K562 (cell line): ENCODE measurements around the gene ABHD17B. TPM values are rescaled to one million over a fixed set of nuclear protein-coding genes. Genes with fewer than 3 reads are reported as not detected.

Experiments used
- ATAC-seq: fragments of 200-7000 bp; cut with Tn5 transposase; 3 replicates; pipeline ENCODE4 v1.9.1; 2020; ENCODE audit warnings: moderate library complexity
- BruUV-seq: library from RNA; stranded (reverse); fragments of 400-500 nt; replicated peaks from 2 replicates; lab custom pipeline; 2021; lab: Mats Ljungman, UMichigan
- CTCF ChIA-PET: fragments of 300-600 bp; formaldehyde crosslinking; extraction: SDS; loops from one replicate; lab custom pipeline; 2021; ENCODE audit warnings: low intra/inter-chr PET ratio; lab: Yijun Ruan, JAX
- POLR2A ChIA-PET: fragments of 300-600, 350-650 bp; sonication (Branson Sonifier 250); formaldehyde crosslinking; extraction: SDS; loops from one replicate; lab custom pipeline; 2021; ENCODE audit warnings: antibody characterized with exemption, inconsistent platforms; lab: Yijun Ruan, JAX
- DNase-seq, 4 experiments: peaks; one replicate each; pipeline versions ENCODE4 v3.0.0 to v3.0.0-alpha.2; 2011 to 2018; ENCODE audit warnings: low spot score in 3 of 4, mixed read lengths in 3 of 4; ENCODE audit errors: extremely low read depth in 1 of 4
- FAIRE-seq: peaks from 2 replicates; lab custom pipeline; 2011; peaks lifted over from hg19 to GRCh38; lab: Jason Lieb, UNC
- H2AFZ ChIP-seq: 2 replicates; pipeline ENCODE4 v1.6.0; 2011; ENCODE audit warnings: low read depth, low read length, control low read depth, inconsistent platforms
- H3K27ac ChIP-seq: fragments of 200-600 bp; 3 replicates; pipeline ENCODE4 v1.8.0; 2011; ENCODE audit warnings: low read depth, mild to moderate bottlenecking, control low read depth, inconsistent platforms, low read length, moderate library complexity, mixed read lengths; ENCODE audit errors: extremely low read depth
- H3K27me3 ChIP-seq, 2 experiments: fragments of 300-600 bp in 1 of 2; 2 replicates in 1 of 2; 3 replicates in 1 of 2; pipeline versions ENCODE4 v1.6.0 to v1.8.0; 2011; ENCODE audit warnings: inconsistent platforms in 2 of 2, low read length in 2 of 2, mild to moderate bottlenecking in 1 of 2, mixed read lengths in 1 of 2, moderate library complexity in 1 of 2; ENCODE audit not compliant: control insufficient read depth in 2 of 2, insufficient read depth in 2 of 2
- H3K36me3 ChIP-seq: fragments of 300-600 bp; 3 replicates; pipeline ENCODE4 v1.8.0; 2011; ENCODE audit warnings: mild to moderate bottlenecking, low read length, inconsistent platforms; ENCODE audit not compliant: control insufficient read depth, insufficient read depth
- H3K4me1 ChIP-seq, 2 experiments: fragments of 200-600 bp in 1 of 2; replicated peaks in 1 of 2; 2 replicates in 1 of 2; 3 replicates in 1 of 2; pipeline versions ENCODE4 v1.5.1 to v1.8.0; 2011; ENCODE audit warnings: inconsistent platforms in 2 of 2, low read length in 2 of 2, mild to moderate bottlenecking in 1 of 2, mixed read lengths in 1 of 2, moderate library complexity in 1 of 2; ENCODE audit not compliant: control insufficient read depth in 2 of 2, insufficient read depth in 2 of 2
- H3K4me2 ChIP-seq: 2 replicates; pipeline ENCODE4 v1.6.1; 2011; ENCODE audit warnings: low read length, control low read depth, inconsistent platforms, mixed read lengths; ENCODE audit not compliant: insufficient read depth
- H3K4me3 ChIP-seq: fragments of 200-600 bp; sonication (generic), shearing (Covaris generic); 2 replicates; pipeline ENCODE4 v1.5.1; 2016; ENCODE audit warnings: control low read depth, inconsistent platforms
- H3K79me2 ChIP-seq: fragments of 200-600 bp; 3 replicates; pipeline ENCODE4 v1.8.0; 2011; ENCODE audit warnings: low read length, inconsistent platforms; ENCODE audit not compliant: control insufficient read depth, insufficient read depth
- H3K9ac ChIP-seq, 2 experiments: 2 replicates each; pipeline versions ENCODE4 v1.6.0 to v1.6.1; 2011; ENCODE audit warnings: low read depth in 2 of 2, low read length in 2 of 2, control low read depth in 1 of 2, inconsistent platforms in 1 of 2, mild to moderate bottlenecking in 1 of 2, mixed read lengths in 1 of 2; ENCODE audit not compliant: insufficient read depth in 1 of 2
- H3K9me1 ChIP-seq: one replicate; pipeline ENCODE4 v1.6.0; 2011; ENCODE audit warnings: inconsistent platforms, mild to moderate bottlenecking, low read length, moderate library complexity; ENCODE audit not compliant: control insufficient read depth, insufficient read depth
- H3K9me3 ChIP-seq: replicated peaks from 2 replicates; pipeline ENCODE4 v1.5.1; 2011; ENCODE audit warnings: low read depth, low read length, inconsistent platforms; ENCODE audit not compliant: control insufficient read depth, insufficient read depth
- H4K20me1 ChIP-seq: replicated peaks from 2 replicates; pipeline ENCODE4 v1.6.1; 2011; ENCODE audit warnings: low read length, inconsistent platforms, mixed read lengths; ENCODE audit not compliant: control insufficient read depth, insufficient read depth
- CHD1 ChIP-seq: fragments of 200-600 bp; sonication (generic); IDR thresholded peaks from one replicate; pipeline ENCODE4 v1.6.1; 2012; ENCODE audit warnings: mild to moderate bottlenecking, moderate library complexity, low read length, inconsistent platforms
- FOXJ3 ChIP-seq: sonication (generic); formaldehyde crosslinking; IDR thresholded peaks from 2 replicates; pipeline ENCODE4 v1.4.0; 2020; ENCODE audit warnings: mild to moderate bottlenecking, missing genetic modification reagents
- HNRNPK ChIP-seq: fragments of 200-400 bp; formaldehyde crosslinking; IDR thresholded peaks from one replicate; pipeline ENCODE4 v1.6.1; 2018; ENCODE audit warnings: mild to moderate bottlenecking, low read depth, low read length; ENCODE audit not compliant: poor library complexity, severe bottlenecking
- JUNB ChIP-seq: fragments of 450-650 bp; formaldehyde crosslinking; conservative IDR thresholded peaks from 2 replicates; pipeline ENCODE4 v1.4.0; 2020; ENCODE audit warnings: mild to moderate bottlenecking
- KAT8 ChIP-seq: fragments of 450-650 bp; IDR thresholded peaks from 2 replicates; pipeline ENCODE4 v1.6.1; 2016; ENCODE audit warnings: low read depth, mild to moderate bottlenecking
- MCM3 ChIP-seq: fragments of 450-650 bp; IDR thresholded peaks from 2 replicates; pipeline ENCODE4 v1.6.1; 2016
- NBN ChIP-seq: fragments of 450-650 bp; IDR thresholded peaks from 2 replicates; pipeline ENCODE4 v1.6.1; 2016; ENCODE audit warnings: low read depth, mild to moderate bottlenecking
- NFXL1 ChIP-seq: fragments of 450-650 bp; formaldehyde crosslinking; IDR thresholded peaks from 2 replicates; pipeline ENCODE4 v1.4.0; 2021; ENCODE audit warnings: mild to moderate bottlenecking
- OTX1 ChIP-seq: fragments of 450-650 bp; formaldehyde crosslinking; IDR thresholded peaks from 2 replicates; pipeline ENCODE4 v1.4.0; 2022; ENCODE audit warnings: mild to moderate bottlenecking
- SIN3B ChIP-seq: fragments of 450-650 bp; IDR thresholded peaks from 2 replicates; pipeline ENCODE4 v1.6.1; 2017; ENCODE audit warnings: low read depth, mild to moderate bottlenecking, moderate library complexity
- SMAD4 ChIP-seq: fragments of 250-450 bp; sonication (Bioruptor Pico); conservative IDR thresholded peaks from 2 replicates; pipeline ENCODE4 v1.8.0; 2021; ENCODE audit warnings: inconsistent platforms, mild to moderate bottlenecking, moderate library complexity
- ZC3H8 ChIP-seq: fragments of 450-650 bp; IDR thresholded peaks from 2 replicates; pipeline ENCODE4 v1.6.1; 2017
- ZNF609 ChIP-seq: sonication (generic); formaldehyde crosslinking; IDR thresholded peaks from 2 replicates; pipeline ENCODE4 v1.8.1; 2023; ENCODE audit warnings: missing genetic modification reagents, mild to moderate bottlenecking, borderline replicate concordance
- ZNF75A ChIP-seq: fragments of 450-650 bp; formaldehyde crosslinking; IDR thresholded peaks from 2 replicates; pipeline ENCODE4 v1.4.0; 2020; ENCODE audit warnings: mild to moderate bottlenecking
- WGBS: fragments of 100-300 bp; shearing (Covaris generic); methylation state at CpG from one replicate; pipeline ENCODE4 v1.1.6; 2016; ENCODE audit warnings: low coverage, mixed read lengths; ENCODE audit not compliant: insufficient coverage; ENCODE audit errors: missing lambda C conversion rate; 5-methylcytosine and 5-hydroxymethylcytosine counted together
- in situ Hi-C: fragments of 300-500 bp; cut with MboI; formaldehyde crosslinking; loops from 4 replicates; pipeline ENCODE4 v1.15.0; 2018; ENCODE audit warnings: inconsistent platforms, mixed read lengths
- intact Hi-C: fragments of 100-400 bp; cut with micrococcal nuclease; formaldehyde crosslinking; loops from 2 replicates; pipeline ENCODE4 v1.14.2; 2022
- polyA plus RNA-seq, 8 experiments: library from polyadenylated mRNA; depleted of rRNA in 4 of 8; stranded (reverse) in 5 of 8; unstranded in 3 of 8; fragments of >200 nt; fragmentation: Nextera tagmentation in 2 of 8; fragmentation: Illumina TruSeq in 1 of 8; extraction: Ambion mirVana in 2 of 8; extraction: Trizol in 1 of 8; gene quantifications; 2 replicates each; pipeline versions ENCODE4 v1.2.1 to v1.2.3, GENCODE V29; 2011 to 2014; ENCODE audit warnings: inconsistent platforms in 1 of 8, missing spikeins in 1 of 8
- total RNA-seq, 7 experiments: library from RNA; depleted of rRNA in 6 of 7; stranded (reverse); fragments of >200 nt in 6 of 7; fragmentation: Illumina TruSeq in 2 of 7; extraction: Trizol in 2 of 7; gene quantifications; 2 replicates each; pipeline versions ENCODE4 v1.2.1 to v1.2.3, GENCODE V29; 2011 to 2021; ENCODE audit warnings: low replicate concordance in 1 of 7

ABHD17B gene
- total and polyA plus RNA-seq, 9 of the 15 experiments (the other 6 are each of a cell fraction or from before 2014, with no cell fraction given), result 1.9 to 13.4 (median 10.1) TPM

GRCh38 chr9:71887362-71887761, 23.6 kb downstream of the ABHD17B start:
- ChIA-PET POLR2A (interaction anchor here (0.6 to 2.1 kb wide), 2 partner anchors 9 to 27 kb away, joined by 3 to 6 read pairs; no protein-coding TSS in a partner anchor), CTCF (no interaction called here)
- Histone ChIP-seq H3K36me3 (no peaks in the 10 kb centered on the region), H3K9me3 (peaks cover 6% of the 10 kb centered on the region; the same call in 1 of the 2 replicates), H3K79me2 (peaks cover 65% of the 10 kb centered on the region), H4K20me1 (no peaks in the 10 kb centered on the region), H3K4me3 (no peak overlapping the region), H3K4me2 (no peak overlapping the region), H3K9ac (no peak overlapping the region), H3K27me3 (no peaks in the 10 kb centered on the region), H2AFZ (no peak overlapping the region), H3K4me1 (no peaks in the 10 kb centered on the region; a peak in 1 of 5 replicates), H3K9me1 (no peaks in the 10 kb centered on the region), H3K27ac (no peak overlapping the region)
- 13% methylated on average over 1 of the region's 1 CpG for WGBS
- TF ChIP-seq FOXJ3 (CRISPR knock-in tag) (no peak), SIN3B (no peak)
- ATAC-seq (peak; percentile 32; the same call in 2 of the 3 replicates), DNase-seq (no peak), FAIRE-seq (no peak)
- no TSS peak for BruUV-seq
- in situ Hi-C loops (no loop called here), intact Hi-C loops (no loop called here)

- FAIRE-seq (no peak), DNase-seq (no peak), ATAC-seq (no peak)
- Histone ChIP-seq H3K79me2 (peaks cover 67% of the 10 kb centered on the region), H3K4me2 (no peak overlapping the region), H3K9ac (no peak overlapping the region), H4K20me1 (no peaks in the 10 kb centered on the region), H3K4me3 (no peak overlapping the region), H3K9me3 (peaks cover 6% of the 10 kb centered on the region; the same call in 1 of the 2 replicates), H3K27ac (no peak overlapping the region), H3K9me1 (no peaks in the 10 kb centered on the region), H3K27me3 (no peaks in the 10 kb centered on the region), H3K36me3 (no peaks in the 10 kb centered on the region), H2AFZ (no peak overlapping the region), H3K4me1 (no peaks in the 10 kb centered on the region; a peak in 1 of 5 replicates)
- ChIA-PET POLR2A (interaction anchor here (1.0 to 2.1 kb wide), 2 partner anchors 9 to 13 kb away, joined by 3 to 6 read pairs; no protein-coding TSS in a partner anchor), CTCF (no interaction called here)
- WGBS, result 92% methylated on average over 10 of the region's 10 CpGs
- in situ Hi-C loops, result no loop called here
- intact Hi-C loops, result no loop called here
- no TSS peak for BruUV-seq
- TF ChIP-seq ZNF609 (CRISPR knock-in tag), result no peak
- TF ChIP-seq NBN, result no peak
- no peak for TF ChIP-seq ZNF75A
- TF ChIP-seq OTX1 (CRISPR knock-in tag), result no peak
- TF ChIP-seq CHD1, result no peak
- TF ChIP-seq JUNB (CRISPR knock-in tag), result no peak
- no peak for TF ChIP-seq KAT8
- TF ChIP-seq NFXL1, result no peak
- TF ChIP-seq MCM3, result no peak
- TF ChIP-seq HNRNPK, result no peak
- TF ChIP-seq SMAD4, result no peak
- no peak for TF ChIP-seq ZC3H8
Measured at GRCh38 chr9:71886541-71886940, 24.5 kb downstream of the ABHD17B start.
